Left hindlimb (tissue), 1 donor: Measurements from ENCODE around the gene QRFPR.
"Not testable (repeated sequence)": the region's sequence is repeated elsewhere in the genome, so short reads cannot be mapped to it uniquely, and the experiment has no call there.

ENCODE experiments used
- DNase-seq: peaks from one replicate; pipeline ENCODE4 v3.0.0-alpha.2; 2018

The QRFPR gene

GRCh38 chr4:121338518-121338917 lies 42.3 kb downstream of the QRFPR start:
- no peak for DNase-seq

GRCh38 chr4:121336706-121337105 lies 44.1 kb downstream of the QRFPR start:
- DNase-seq, result no peak

- DNase-seq, result no peak
Observed at GRCh38 chr4:121330180-121330665, 50.6 kb downstream of the QRFPR start.

- no peak for DNase-seq
Observed at GRCh38 chr4:121326597-121326996, 54.2 kb downstream of the QRFPR start.

GRCh38 chr4:121324331-121324730 lies 56.5 kb downstream of the QRFPR start:
- DNase-seq, result no peak

GRCh38 chr4:121321466-121321865 lies 59.4 kb downstream of the QRFPR start:
- no peak for DNase-seq

- DNase-seq, result no peak
Observed at GRCh38 chr4:121316091-121316490, 64.7 kb downstream of the QRFPR start.

- DNase-seq, result not testable (repeated sequence)
Observed at GRCh38 chr4:121313430-121313829, 67.4 kb downstream of the QRFPR start.

GRCh38 chr4:121308828-121309227 lies 72.0 kb downstream of the QRFPR start:
- no peak for DNase-seq

- no peak for DNase-seq
Observed at GRCh38 chr4:121308328-121308663, 72.5 kb downstream of the QRFPR start.

- DNase-seq, result no peak
Observed at GRCh38 chr4:121307445-121308327, 73.1 kb downstream of the QRFPR start.

GRCh38 chr4:121306931-121307330 lies 73.9 kb downstream of the QRFPR start:
- DNase-seq, result no peak

- DNase-seq, result no peak
Observed at GRCh38 chr4:121304893-121305292, 75.9 kb downstream of the QRFPR start.

GRCh38 chr4:121299367-121299766 lies 81.5 kb downstream of the QRFPR start:
- DNase-seq, result no peak

GRCh38 chr4:121283319-121283718 lies 97.5 kb downstream of the QRFPR start:
- DNase-seq, result no peak

- no peak for DNase-seq
Observed at GRCh38 chr4:121280425-121280824, 100.4 kb downstream of the QRFPR start.

GRCh38 chr4:121278811-121279368 lies 101.9 kb downstream of the QRFPR start:
- no peak for DNase-seq
